Stomach (tissue), 9 donors: ENCODE data around the gene DEFB123. TPM values are rescaled to one million over a fixed set of nuclear protein-coding genes. Genes with fewer than 3 reads are reported as not detected.
"Not testable (repeated sequence)": the region's sequence is repeated elsewhere in the genome, so short reads cannot be mapped to it uniquely, and the experiment has no call there.

Source experiments
- DNase-seq, 2 donors: peaks; one replicate each; pipeline versions ENCODE4 v3.0.0 to v3.0.0-alpha.2; 2013 to 2019
- H3K27ac ChIP-seq, 5 donors: fragments of 200-600 bp in 4 of 5; sonication (generic) in 4 of 5; one replicate each; pipeline ENCODE4 v1.5.1; 2013 to 2019; ENCODE audit warnings: mild to moderate bottlenecking in 1 of 5, moderate library complexity in 1 of 5
- H3K27me3 ChIP-seq, 3 donors: fragments of 200-600 bp; sonication (generic); one replicate each; pipeline ENCODE4 v1.5.1; 2017 to 2019; ENCODE audit warnings: mixed run types in 1 of 3
- H3K36me3 ChIP-seq, 4 donors: fragments of 200-600 bp; sonication (generic); 1 replicate in 3 of 4; 2 replicates in 1 of 4; pipeline ENCODE4 v1.5.1; 2016 to 2019
- H3K4me1 ChIP-seq, 4 donors: fragments of 200-600 bp; sonication (generic); one replicate each; pipeline ENCODE4 v1.5.1; 2016 to 2019
- H3K4me3 ChIP-seq, 4 donors: fragments of 200-600 bp; sonication (generic) in 3 of 4; one replicate each; pipeline ENCODE4 v1.5.1; 2016 to 2019; ENCODE audit warnings: mild to moderate bottlenecking in 1 of 4
- H3K9me3 ChIP-seq, 4 donors: fragments of 200-600 bp; sonication (generic); one replicate each; pipeline ENCODE4 v1.5.1; 2016 to 2019
- CTCF ChIP-seq, 7 experiments: fragments of 450-650 bp in 4 of 7; fragments of 200-600 bp in 3 of 7; sonication (generic) in 3 of 7; IDR thresholded peaks; one replicate each; pipeline ENCODE4 v1.5.1; 2016 to 2019; ENCODE audit warnings: antibody characterized with exemption in 7 of 7, control low read depth in 2 of 7, mild to moderate bottlenecking in 1 of 7
- EP300 ChIP-seq: sonication (generic); formaldehyde crosslinking; IDR thresholded peaks from one replicate; pipeline ENCODE4 v1.6.1; 2017; ENCODE audit warnings: antibody characterized with exemption
- POLR2A ChIP-seq, 4 donors: fragments of 450-650 bp; IDR thresholded peaks; one replicate each; pipeline ENCODE4 v1.6.1; 2016; ENCODE audit warnings: antibody characterized with exemption in 4 of 4, control low read depth in 2 of 4, mild to moderate bottlenecking in 1 of 4, moderate library complexity in 1 of 4
- POLR2AphosphoS5 ChIP-seq, 3 donors: sonication (generic); formaldehyde crosslinking; IDR thresholded peaks; one replicate each; pipeline ENCODE4 v1.6.1; 2016; ENCODE audit warnings: antibody characterized with exemption in 3 of 3
- WGBS, 5 donors: extraction: QIAGEN DNeasy Blood & Tissue Kit in 3 of 5; methylation state at CpG; one replicate each; pipeline versions ENCODE4 v1.1.5 to v1.1.7; 2013 to 2018; 5-methylcytosine and 5-hydroxymethylcytosine counted together
- intact Hi-C: fragments of 100-400 bp; cut with DNase I; formaldehyde crosslinking; loops from one replicate; pipeline ENCODE4 v1.15.1; 2023; ENCODE audit warnings: low total_unique reads
- polyA plus RNA-seq, 3 donors: library from polyadenylated mRNA; stranded (reverse); fragments of 200-250 nt; gene quantifications; one replicate each; pipeline ENCODE4 v1.2.3, GENCODE V29; 2013
- total RNA-seq, 5 donors: library from RNA; depleted of rRNA; stranded (reverse); fragments of >200 nt; gene quantifications; one replicate each; pipeline versions ENCODE4 v1.1.0 to v1.2.3, GENCODE V29; 2014 to 2016
- donor health status: healthy with polysubstance abuse.
- donor health status: Bipolar disorder and iron deficiency.
- donor health status: healthy.

DEFB123 gene
- total and polyA plus RNA-seq, 8 donors = not detected

DNA sequence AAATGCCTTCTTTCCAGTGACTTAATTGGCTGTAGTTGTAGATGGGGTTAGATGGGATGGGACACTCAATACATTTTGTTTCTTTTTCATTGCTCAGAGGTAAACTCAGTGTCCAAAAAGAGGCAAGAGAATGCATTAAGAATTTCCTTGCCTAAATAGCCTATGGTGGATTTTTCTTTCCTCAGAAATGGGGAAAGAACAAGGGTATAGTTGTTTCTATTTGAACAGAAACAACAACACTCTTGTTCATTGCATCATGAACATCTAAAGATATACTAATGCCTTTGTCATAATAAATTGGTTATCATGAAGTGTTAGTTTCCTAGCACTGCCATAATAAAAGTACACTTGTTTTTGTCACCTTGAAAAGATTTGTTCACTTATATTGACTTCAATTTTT, 14.6 kb upstream of the DEFB123 start:
- Histone ChIP-seq H3K4me3 (no peak overlapping the region), H3K36me3 (no peaks in the 10 kb centered on the region), H3K27ac (no peak overlapping the region), H3K4me1 (no peaks in the 10 kb centered on the region), H3K27me3 (peaks cover 0 to 3% (median 0%) of the 10 kb centered on the region in 3 donors), H3K9me3 (peaks cover 0 to 17% (median 12%) of the 10 kb centered on the region in 4 donors)
- TF ChIP-seq EP300 (no peak), POLR2A (IDR thresholded peaks at IDR 0.05) (no peak), POLR2AphosphoS5 (IDR thresholded peaks at IDR 0.05) (no peak), CTCF (IDR thresholded peaks at IDR 0.05) (no peak)
- intact Hi-C loops = no loop called here
- DNase-seq = no peak

- 90 to 97% (median 93%) methylated on average over 11 to 31 of the region's 48 CpGs; no CpG with 5 or more reads in 1 of the 5 donors for WGBS, 5 donors
- H3K27me3 ChIP-seq, H3K27ac ChIP-seq, H3K36me3 ChIP-seq, intact Hi-C loops, H3K4me3 ChIP-seq, H3K4me1 ChIP-seq, DNase-seq: not testable (repeated sequence)
- H3K9me3 ChIP-seq = peaks cover 0 to 18% (median 12%) of the 10 kb centered on the region in 4 donors
Observed at GRCh38 chr20:31426891-31427551, 13.4 kb upstream of the DEFB123 start.

DNA sequence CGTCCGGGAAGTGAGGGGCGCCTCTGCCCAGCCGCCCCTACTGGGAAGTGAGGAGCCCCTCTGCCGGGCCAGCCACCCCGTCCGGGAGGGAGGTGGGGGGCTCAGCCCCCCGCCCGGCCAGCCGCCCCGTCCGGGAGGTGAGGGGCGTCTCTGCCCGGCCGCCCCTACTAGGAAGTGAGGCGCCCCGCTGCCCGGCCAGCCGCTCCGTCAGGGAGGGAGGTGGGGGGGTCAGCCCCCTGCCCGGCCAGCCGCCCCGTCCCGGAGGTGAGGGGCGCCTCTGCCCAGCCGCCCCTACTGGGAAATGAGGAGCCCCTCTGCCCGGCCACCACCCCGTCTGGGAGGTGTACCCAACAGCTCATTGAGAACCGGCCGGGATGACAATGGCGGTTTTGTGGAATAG, 12.9 kb upstream of the DEFB123 start:
- H3K36me3 ChIP-seq, H3K27ac ChIP-seq, H3K4me1 ChIP-seq, DNase-seq, H3K4me3 ChIP-seq, H3K27me3 ChIP-seq, intact Hi-C loops: not testable (repeated sequence)
- peaks cover 0 to 18% (median 12%) of the 10 kb centered on the region in 4 donors for H3K9me3 ChIP-seq
- WGBS, 5 donors = 89 to 97% (median 94%) methylated on average over 5 to 29 of the region's 31 CpGs

GRCh38 chr20:31430568-31431115, 9.8 kb upstream of the DEFB123 start:
- H3K36me3 ChIP-seq = no peaks in the 10 kb centered on the region
- H3K4me1 ChIP-seq = no peaks in the 10 kb centered on the region
- intact Hi-C loops = no loop called here
- no peak overlapping the region for H3K27ac ChIP-seq
- TF ChIP-seq POLR2A (IDR thresholded peaks at IDR 0.05) (no peak), EP300 (no peak), CTCF (IDR thresholded peaks at IDR 0.05) (no peak), POLR2AphosphoS5 (IDR thresholded peaks at IDR 0.05) (no peak)
- WGBS, 5 donors = 59 to 65% (median 62%) methylated on average over 4 of the region's 4 CpGs
- H3K4me3 ChIP-seq = no peak overlapping the region
- no peak for DNase-seq
- peaks cover 0 to 9% (median 4%) of the 10 kb centered on the region in 3 donors for H3K27me3 ChIP-seq
- H3K9me3 ChIP-seq = peaks cover 0 to 18% (median 12%) of the 10 kb centered on the region in 4 donors

GRCh38 chr20:31446084-31446819, 5.8 kb downstream of the DEFB123 start:
- no peak overlapping the region for H3K4me3 ChIP-seq
- 69 to 74% (median 71%) methylated on average over 12 of the region's 12 CpGs for WGBS, 5 donors
- no peak for TF ChIP-seq POLR2AphosphoS5 (IDR thresholded peaks at IDR 0.05)
- TF ChIP-seq CTCF (IDR thresholded peaks at IDR 0.05) = no peak
- TF ChIP-seq POLR2A (IDR thresholded peaks at IDR 0.05) = no peak
- no peak for TF ChIP-seq EP300
- no peak overlapping the region for H3K27ac ChIP-seq
- H3K4me1 ChIP-seq = no peaks in the 10 kb centered on the region
- H3K36me3 ChIP-seq = no peaks in the 10 kb centered on the region
- H3K27me3 ChIP-seq = peaks cover 0 to 1% (median 0%) of the 10 kb centered on the region in 3 donors
- no peak for DNase-seq
- no peaks in the 10 kb centered on the region for H3K9me3 ChIP-seq
- intact Hi-C loops = no loop called here
